OCI-LY7 (cell line): ENCODE data around the gene FARSB.

Experiments used
- CTCF ChIP-seq: fragments of 200-600 bp; sonication (generic); conservative IDR thresholded peaks from 2 replicates; pipeline ENCODE4 v1.5.1; 2014; ENCODE audit warnings: mild to moderate bottlenecking, antibody characterized with exemption, low read length, moderate library complexity, mixed read lengths
- EZH2phosphoT487 ChIP-seq: fragments of 200-600 bp; sonication (generic); IDR thresholded peaks from 2 replicates; pipeline ENCODE4 v1.6.1; 2018; ENCODE audit warnings: low read depth, borderline replicate concordance, mild to moderate bottlenecking, mixed run types, antibody characterized with exemption, low read length, moderate library complexity, mixed read lengths

DNA sequence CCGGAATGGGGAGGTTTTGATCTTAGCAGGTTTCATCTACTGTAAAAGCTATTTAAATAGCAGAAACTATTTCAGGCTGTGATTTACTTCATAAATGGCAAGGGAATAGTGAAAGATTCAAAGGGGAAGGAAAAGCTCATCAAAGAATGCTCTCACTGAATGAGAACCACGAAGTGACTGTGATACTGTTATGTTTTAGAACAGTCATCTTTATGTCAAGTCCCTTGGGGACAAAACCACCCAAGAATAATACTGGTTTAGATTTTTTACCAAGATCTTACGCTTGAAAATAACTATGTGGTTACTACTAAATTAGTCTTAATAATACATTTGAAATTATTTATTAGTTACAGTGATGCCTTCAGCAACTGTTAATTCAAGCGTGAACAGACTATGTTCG, 28.1 kb downstream of the FARSB start:
- no peak for TF ChIP-seq CTCF
- TF ChIP-seq EZH2phosphoT487: no peak
